ENCODE data around the gene CDC42SE2.

DNA sequence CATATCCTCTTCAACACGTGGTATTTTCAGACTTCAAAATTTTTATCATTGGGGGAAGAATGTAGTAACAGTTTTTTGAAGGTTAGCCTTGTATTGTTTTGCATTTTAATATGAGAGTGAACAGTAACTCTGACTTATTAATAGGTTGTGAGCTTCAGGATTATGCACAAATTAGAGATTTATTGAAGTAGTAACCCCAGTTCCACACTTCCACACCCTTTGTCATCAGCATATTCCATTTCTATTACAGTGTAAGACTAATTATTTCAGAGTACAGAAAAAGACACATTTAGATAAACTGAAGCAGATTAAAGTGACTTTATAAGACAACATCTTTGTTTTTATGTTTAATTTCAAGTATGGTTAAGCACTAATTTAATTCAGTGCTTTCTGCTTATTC, 105.7 kb downstream of the CDC42SE2 start:
- TF ChIP-seq, protein P1, sequence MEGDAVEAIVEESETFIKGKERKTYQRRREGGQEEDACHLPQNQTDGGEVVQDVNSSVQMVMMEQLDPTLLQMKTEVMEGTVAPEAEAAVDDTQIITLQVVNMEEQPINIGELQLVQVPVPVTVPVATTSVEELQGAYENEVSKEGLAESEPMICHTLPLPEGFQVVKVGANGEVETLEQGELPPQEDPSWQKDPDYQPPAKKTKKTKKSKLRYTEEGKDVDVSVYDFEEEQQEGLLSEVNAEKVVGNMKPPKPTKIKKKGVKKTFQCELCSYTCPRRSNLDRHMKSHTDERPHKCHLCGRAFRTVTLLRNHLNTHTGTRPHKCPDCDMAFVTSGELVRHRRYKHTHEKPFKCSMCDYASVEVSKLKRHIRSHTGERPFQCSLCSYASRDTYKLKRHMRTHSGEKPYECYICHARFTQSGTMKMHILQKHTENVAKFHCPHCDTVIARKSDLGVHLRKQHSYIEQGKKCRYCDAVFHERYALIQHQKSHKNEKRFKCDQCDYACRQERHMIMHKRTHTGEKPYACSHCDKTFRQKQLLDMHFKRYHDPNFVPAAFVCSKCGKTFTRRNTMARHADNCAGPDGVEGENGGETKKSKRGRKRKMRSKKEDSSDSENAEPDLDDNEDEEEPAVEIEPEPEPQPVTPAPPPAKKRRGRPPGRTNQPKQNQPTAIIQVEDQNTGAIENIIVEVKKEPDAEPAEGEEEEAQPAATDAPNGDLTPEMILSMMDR (conservative IDR thresholded peaks at IDR 0.05): no peak
- no peak for TF ChIP-seq EZH2 (IDR thresholded peaks at IDR 0.05; ENCODE audit: low read depth)

Measured in PC-9 (cell line).